WTC11 (cell line): ENCODE data around the gene ZNF177. TPM values are rescaled to one million over a fixed set of nuclear protein-coding genes. Genes with fewer than 3 reads are reported as not detected.

Source experiments
- ATAC-seq: fragments of 200-7000 bp; cut with Tn5 transposase; 2 replicates; pipeline ENCODE4 v1.10.0; 2021; ENCODE audit warnings: mild to moderate bottlenecking, moderate library complexity
- CTCF ChIA-PET: fragments of 300-600 bp; sonication (Branson Sonifier 250); formaldehyde crosslinking; loops from one replicate; lab custom pipeline; 2021; ENCODE audit warnings: antibody characterized with exemption; lab: Charles Lee
- POLR2A ChIA-PET: fragments of 350-600 bp; sonication (Branson Sonifier 250); formaldehyde crosslinking; loops from one replicate; lab custom pipeline; 2021; ENCODE audit warnings: antibody characterized with exemption; lab: Charles Lee
- DNase-seq: peaks from one replicate; pipeline ENCODE4 v3.0.0; 2021; ENCODE audit warnings: low spot score
- H3K27ac Mint-ChIP-seq: 2 replicates; pipeline ENCODE4 v1.8.0; 2021; ENCODE audit warnings: mixed read lengths
- H3K27me3 Mint-ChIP-seq: 2 replicates; pipeline ENCODE4 v1.8.0; 2021; ENCODE audit warnings: low read depth, mild to moderate bottlenecking, moderate library complexity, mixed read lengths
- H3K36me3 Mint-ChIP-seq: 2 replicates; pipeline ENCODE4 v1.8.0; 2021; ENCODE audit warnings: mixed read lengths
- H3K4me1 Mint-ChIP-seq: 2 replicates; pipeline ENCODE4 v1.8.0; 2022; ENCODE audit warnings: mixed read lengths
- H3K4me3 Mint-ChIP-seq: 2 replicates; pipeline ENCODE4 v1.8.0; 2021; ENCODE audit warnings: mild to moderate bottlenecking, moderate library complexity, mixed read lengths
- H3K9me3 Mint-ChIP-seq: 2 replicates; pipeline ENCODE4 v1.8.0; 2021; ENCODE audit warnings: mixed read lengths
- CREB1 ChIP-seq: sonication (generic); formaldehyde crosslinking; IDR thresholded peaks from 2 replicates; pipeline ENCODE4 v1.8.0; 2023; ENCODE audit warnings: mild to moderate bottlenecking, missing genetic modification reagents
- FOXJ3 ChIP-seq: sonication (generic); formaldehyde crosslinking; IDR thresholded peaks from 2 replicates; pipeline ENCODE4 v1.9.0; 2021; ENCODE audit warnings: missing genetic modification reagents, mild to moderate bottlenecking, borderline replicate concordance
- MXD4 ChIP-seq: fragments of 250-450 bp; sonication (Bioruptor Pico); IDR thresholded peaks from 2 replicates; pipeline ENCODE4 v1.8.0; 2021; ENCODE audit warnings: mild to moderate bottlenecking, moderate library complexity, borderline replicate concordance
- NFYB ChIP-seq: sonication (generic); formaldehyde crosslinking; conservative IDR thresholded peaks from 2 replicates; pipeline ENCODE4 v1.8.0; 2022; ENCODE audit warnings: low read depth, missing genetic modification reagents
- TP53 ChIP-seq: sonication (generic); formaldehyde crosslinking; IDR thresholded peaks from 2 replicates; pipeline ENCODE4 v1.8.1; 2023; ENCODE audit warnings: mild to moderate bottlenecking, missing genetic modification reagents
- ZNF121 ChIP-seq: sonication (generic); formaldehyde crosslinking; IDR thresholded peaks from 2 replicates; pipeline ENCODE4 v1.8.0; 2023; ENCODE audit warnings: missing genetic modification reagents
- ZNF263 ChIP-seq: sonication (generic); formaldehyde crosslinking; IDR thresholded peaks from 2 replicates; pipeline ENCODE4 v1.8.1; 2022; ENCODE audit warnings: low read depth, mild to moderate bottlenecking, moderate library complexity, missing genetic modification reagents
- total RNA-seq: library from RNA; stranded (reverse); gene quantifications from 3 replicates; pipeline ENCODE4 v1.2.3, GENCODE V29; 2021
- TF ChIP-seq, protein P1 (sequence below): fragments of 250-450 bp; sonication (Bioruptor Pico); IDR thresholded peaks from 2 replicates; pipeline ENCODE4 v1.9.0; 2021; ENCODE audit warnings: mild to moderate bottlenecking, borderline replicate concordance
- TF ChIP-seq, protein P2 (sequence below): sonication (generic); formaldehyde crosslinking; IDR thresholded peaks from 2 replicates; pipeline ENCODE4 v1.8.1; 2023; ENCODE audit warnings: mild to moderate bottlenecking, missing genetic modification reagents, moderate library complexity
- TF ChIP-seq, protein P3 (sequence below): fragments of 250-450 bp; sonication (Bioruptor Pico); IDR thresholded peaks from 2 replicates; pipeline ENCODE4 v1.8.0; 2021; ENCODE audit warnings: mild to moderate bottlenecking
- TF ChIP-seq, protein P4 (sequence below): fragments of 250-450 bp; sonication (Bioruptor Pico); IDR thresholded peaks from 2 replicates; pipeline ENCODE4 v1.9.0; 2021; ENCODE audit warnings: mild to moderate bottlenecking
- TF ChIP-seq, protein P5 (sequence below): sonication (generic); formaldehyde crosslinking; IDR thresholded peaks from 2 replicates; pipeline ENCODE4 v1.8.1; 2022; ENCODE audit warnings: missing genetic modification reagents, borderline replicate concordance
- TF ChIP-seq, protein P6 (sequence below): sonication (generic); formaldehyde crosslinking; IDR thresholded peaks from 2 replicates; pipeline ENCODE4 v1.8.1; 2023; ENCODE audit warnings: mild to moderate bottlenecking, missing genetic modification reagents
- TF ChIP-seq, protein P7 (sequence below): sonication (generic); formaldehyde crosslinking; IDR thresholded peaks from 2 replicates; pipeline ENCODE4 v1.8.0; 2023; ENCODE audit warnings: mild to moderate bottlenecking, missing genetic modification reagents
- TF ChIP-seq, protein P8 (sequence below): fragments of 250-450 bp; sonication (Bioruptor Pico); IDR thresholded peaks from 2 replicates; pipeline ENCODE4 v2.1.2; 2022; ENCODE audit warnings: mild to moderate bottlenecking, moderate library complexity

ZNF177 gene
- total RNA-seq, 1 experiment from 2014 or later = 4.0 TPM

DNA sequence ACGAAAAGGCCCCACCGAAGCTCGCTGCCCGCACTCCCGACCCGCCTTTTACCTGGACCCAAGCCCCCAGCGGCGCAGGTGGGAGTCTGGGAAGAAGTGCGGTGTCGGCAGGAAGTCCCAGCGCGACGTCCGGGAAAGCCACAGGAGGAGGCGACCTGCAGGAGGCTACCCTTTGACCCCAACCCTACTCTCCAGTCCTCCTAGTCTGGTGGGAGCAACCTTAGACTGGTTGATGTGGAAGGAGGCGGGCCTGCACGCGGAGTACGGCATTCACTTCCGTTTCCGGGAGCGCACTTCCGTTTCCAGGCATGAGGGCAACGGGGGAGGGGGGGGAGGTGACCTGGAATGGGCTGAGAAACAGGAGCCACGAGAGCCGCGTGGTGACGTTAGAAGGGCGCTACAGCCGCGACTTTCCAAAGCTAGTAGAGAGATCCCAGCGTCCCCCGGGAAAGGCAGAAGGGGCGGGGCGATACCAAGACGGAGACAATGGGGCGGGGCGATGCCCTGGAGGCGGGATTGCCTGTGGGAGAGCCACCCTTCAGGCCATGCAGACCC is 44.1 kb downstream of the ZNF177 start:
- Mint-ChIP-seq H3K27me3 (peaks cover 14% of the 10 kb centered on the region), H3K9me3 (peaks cover 71% of the 10 kb centered on the region), H3K4me3 (peak overlapping the region; percentile 64), H3K36me3 (peaks cover 47% of the 10 kb centered on the region), H3K27ac (no peak overlapping the region; the same call in 1 of the 2 replicates), H3K4me1 (no peaks in the 10 kb centered on the region)
- ChIA-PET CTCF (no interaction called here), POLR2A (no interaction called here)
- TF ChIP-seq MXD4 (no peak), FOXJ3 (CRISPR knock-in tag) (no peak), ZNF263 (CRISPR knock-in tag) (no peak), TP53 (CRISPR knock-in tag) (no peak), NFYB (no peak), CREB1 (no peak), ZNF121 (CRISPR knock-in tag) (no peak)
- TF ChIP-seq, protein P1, sequence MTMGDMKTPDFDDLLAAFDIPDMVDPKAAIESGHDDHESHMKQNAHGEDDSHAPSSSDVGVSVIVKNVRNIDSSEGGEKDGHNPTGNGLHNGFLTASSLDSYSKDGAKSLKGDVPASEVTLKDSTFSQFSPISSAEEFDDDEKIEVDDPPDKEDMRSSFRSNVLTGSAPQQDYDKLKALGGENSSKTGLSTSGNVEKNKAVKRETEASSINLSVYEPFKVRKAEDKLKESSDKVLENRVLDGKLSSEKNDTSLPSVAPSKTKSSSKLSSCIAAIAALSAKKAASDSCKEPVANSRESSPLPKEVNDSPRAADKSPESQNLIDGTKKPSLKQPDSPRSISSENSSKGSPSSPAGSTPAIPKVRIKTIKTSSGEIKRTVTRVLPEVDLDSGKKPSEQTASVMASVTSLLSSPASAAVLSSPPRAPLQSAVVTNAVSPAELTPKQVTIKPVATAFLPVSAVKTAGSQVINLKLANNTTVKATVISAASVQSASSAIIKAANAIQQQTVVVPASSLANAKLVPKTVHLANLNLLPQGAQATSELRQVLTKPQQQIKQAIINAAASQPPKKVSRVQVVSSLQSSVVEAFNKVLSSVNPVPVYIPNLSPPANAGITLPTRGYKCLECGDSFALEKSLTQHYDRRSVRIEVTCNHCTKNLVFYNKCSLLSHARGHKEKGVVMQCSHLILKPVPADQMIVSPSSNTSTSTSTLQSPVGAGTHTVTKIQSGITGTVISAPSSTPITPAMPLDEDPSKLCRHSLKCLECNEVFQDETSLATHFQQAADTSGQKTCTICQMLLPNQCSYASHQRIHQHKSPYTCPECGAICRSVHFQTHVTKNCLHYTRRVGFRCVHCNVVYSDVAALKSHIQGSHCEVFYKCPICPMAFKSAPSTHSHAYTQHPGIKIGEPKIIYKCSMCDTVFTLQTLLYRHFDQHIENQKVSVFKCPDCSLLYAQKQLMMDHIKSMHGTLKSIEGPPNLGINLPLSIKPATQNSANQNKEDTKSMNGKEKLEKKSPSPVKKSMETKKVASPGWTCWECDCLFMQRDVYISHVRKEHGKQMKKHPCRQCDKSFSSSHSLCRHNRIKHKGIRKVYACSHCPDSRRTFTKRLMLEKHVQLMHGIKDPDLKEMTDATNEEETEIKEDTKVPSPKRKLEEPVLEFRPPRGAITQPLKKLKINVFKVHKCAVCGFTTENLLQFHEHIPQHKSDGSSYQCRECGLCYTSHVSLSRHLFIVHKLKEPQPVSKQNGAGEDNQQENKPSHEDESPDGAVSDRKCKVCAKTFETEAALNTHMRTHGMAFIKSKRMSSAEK (CRISPR knock-in tag) = no peak
- TF ChIP-seq, protein P2, sequence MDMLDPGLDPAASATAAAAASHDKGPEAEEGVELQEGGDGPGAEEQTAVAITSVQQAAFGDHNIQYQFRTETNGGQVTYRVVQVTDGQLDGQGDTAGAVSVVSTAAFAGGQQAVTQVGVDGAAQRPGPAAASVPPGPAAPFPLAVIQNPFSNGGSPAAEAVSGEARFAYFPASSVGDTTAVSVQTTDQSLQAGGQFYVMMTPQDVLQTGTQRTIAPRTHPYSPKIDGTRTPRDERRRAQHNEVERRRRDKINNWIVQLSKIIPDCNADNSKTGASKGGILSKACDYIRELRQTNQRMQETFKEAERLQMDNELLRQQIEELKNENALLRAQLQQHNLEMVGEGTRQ (CRISPR knock-in tag) = no peak
- TF ChIP-seq, protein P3, sequence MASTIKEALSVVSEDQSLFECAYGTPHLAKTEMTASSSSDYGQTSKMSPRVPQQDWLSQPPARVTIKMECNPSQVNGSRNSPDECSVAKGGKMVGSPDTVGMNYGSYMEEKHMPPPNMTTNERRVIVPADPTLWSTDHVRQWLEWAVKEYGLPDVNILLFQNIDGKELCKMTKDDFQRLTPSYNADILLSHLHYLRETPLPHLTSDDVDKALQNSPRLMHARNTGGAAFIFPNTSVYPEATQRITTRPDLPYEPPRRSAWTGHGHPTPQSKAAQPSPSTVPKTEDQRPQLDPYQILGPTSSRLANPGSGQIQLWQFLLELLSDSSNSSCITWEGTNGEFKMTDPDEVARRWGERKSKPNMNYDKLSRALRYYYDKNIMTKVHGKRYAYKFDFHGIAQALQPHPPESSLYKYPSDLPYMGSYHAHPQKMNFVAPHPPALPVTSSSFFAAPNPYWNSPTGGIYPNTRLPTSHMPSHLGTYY = no peak
- TF ChIP-seq, protein P4, sequence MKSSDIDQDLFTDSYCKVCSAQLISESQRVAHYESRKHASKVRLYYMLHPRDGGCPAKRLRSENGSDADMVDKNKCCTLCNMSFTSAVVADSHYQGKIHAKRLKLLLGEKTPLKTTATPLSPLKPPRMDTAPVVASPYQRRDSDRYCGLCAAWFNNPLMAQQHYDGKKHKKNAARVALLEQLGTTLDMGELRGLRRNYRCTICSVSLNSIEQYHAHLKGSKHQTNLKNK (CRISPR knock-in tag) = no peak
- TF ChIP-seq, protein P5, sequence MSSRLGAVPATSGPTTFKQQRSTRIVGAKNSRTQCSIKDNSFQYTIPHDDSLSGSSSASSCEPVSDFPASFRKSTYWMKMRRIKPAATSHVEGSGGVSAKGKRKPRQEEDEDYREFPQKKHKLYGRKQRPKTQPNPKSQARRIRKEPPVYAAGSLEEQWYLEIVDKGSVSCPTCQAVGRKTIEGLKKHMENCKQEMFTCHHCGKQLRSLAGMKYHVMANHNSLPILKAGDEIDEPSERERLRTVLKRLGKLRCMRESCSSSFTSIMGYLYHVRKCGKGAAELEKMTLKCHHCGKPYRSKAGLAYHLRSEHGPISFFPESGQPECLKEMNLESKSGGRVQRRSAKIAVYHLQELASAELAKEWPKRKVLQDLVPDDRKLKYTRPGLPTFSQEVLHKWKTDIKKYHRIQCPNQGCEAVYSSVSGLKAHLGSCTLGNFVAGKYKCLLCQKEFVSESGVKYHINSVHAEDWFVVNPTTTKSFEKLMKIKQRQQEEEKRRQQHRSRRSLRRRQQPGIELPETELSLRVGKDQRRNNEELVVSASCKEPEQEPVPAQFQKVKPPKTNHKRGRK (CRISPR knock-in tag) = no peak
- TF ChIP-seq, protein P6, sequence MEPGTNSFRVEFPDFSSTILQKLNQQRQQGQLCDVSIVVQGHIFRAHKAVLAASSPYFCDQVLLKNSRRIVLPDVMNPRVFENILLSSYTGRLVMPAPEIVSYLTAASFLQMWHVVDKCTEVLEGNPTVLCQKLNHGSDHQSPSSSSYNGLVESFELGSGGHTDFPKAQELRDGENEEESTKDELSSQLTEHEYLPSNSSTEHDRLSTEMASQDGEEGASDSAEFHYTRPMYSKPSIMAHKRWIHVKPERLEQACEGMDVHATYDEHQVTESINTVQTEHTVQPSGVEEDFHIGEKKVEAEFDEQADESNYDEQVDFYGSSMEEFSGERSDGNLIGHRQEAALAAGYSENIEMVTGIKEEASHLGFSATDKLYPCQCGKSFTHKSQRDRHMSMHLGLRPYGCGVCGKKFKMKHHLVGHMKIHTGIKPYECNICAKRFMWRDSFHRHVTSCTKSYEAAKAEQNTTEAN (CRISPR knock-in tag) = no peak
- TF ChIP-seq, protein P7, sequence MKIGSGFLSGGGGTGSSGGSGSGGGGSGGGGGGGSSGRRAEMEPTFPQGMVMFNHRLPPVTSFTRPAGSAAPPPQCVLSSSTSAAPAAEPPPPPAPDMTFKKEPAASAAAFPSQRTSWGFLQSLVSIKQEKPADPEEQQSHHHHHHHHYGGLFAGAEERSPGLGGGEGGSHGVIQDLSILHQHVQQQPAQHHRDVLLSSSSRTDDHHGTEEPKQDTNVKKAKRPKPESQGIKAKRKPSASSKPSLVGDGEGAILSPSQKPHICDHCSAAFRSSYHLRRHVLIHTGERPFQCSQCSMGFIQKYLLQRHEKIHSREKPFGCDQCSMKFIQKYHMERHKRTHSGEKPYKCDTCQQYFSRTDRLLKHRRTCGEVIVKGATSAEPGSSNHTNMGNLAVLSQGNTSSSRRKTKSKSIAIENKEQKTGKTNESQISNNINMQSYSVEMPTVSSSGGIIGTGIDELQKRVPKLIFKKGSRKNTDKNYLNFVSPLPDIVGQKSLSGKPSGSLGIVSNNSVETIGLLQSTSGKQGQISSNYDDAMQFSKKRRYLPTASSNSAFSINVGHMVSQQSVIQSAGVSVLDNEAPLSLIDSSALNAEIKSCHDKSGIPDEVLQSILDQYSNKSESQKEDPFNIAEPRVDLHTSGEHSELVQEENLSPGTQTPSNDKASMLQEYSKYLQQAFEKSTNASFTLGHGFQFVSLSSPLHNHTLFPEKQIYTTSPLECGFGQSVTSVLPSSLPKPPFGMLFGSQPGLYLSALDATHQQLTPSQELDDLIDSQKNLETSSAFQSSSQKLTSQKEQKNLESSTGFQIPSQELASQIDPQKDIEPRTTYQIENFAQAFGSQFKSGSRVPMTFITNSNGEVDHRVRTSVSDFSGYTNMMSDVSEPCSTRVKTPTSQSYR = no peak
- TF ChIP-seq, protein P8, sequence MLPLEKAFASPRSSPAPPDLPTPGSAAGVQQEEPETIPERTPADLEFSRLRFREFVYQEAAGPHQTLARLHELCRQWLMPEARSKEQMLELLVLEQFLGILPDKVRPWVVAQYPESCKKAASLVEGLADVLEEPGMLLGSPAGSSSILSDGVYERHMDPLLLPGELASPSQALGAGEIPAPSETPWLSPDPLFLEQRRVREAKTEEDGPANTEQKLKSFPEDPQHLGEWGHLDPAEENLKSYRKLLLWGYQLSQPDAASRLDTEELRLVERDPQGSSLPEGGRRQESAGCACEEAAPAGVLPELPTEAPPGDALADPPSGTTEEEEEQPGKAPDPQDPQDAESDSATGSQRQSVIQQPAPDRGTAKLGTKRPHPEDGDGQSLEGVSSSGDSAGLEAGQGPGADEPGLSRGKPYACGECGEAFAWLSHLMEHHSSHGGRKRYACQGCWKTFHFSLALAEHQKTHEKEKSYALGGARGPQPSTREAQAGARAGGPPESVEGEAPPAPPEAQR (CRISPR knock-in tag) = no peak
- ATAC-seq (peak; percentile 95), DNase-seq (peak; percentile 65)
